GM18951 (cell line): ENCODE measurements around the gene MRPL41.
"Not testable (repeated sequence)": the region's sequence is repeated elsewhere in the genome, so short reads cannot be mapped to it uniquely, and the experiment has no call there.

Experiments
- POLR2A ChIP-seq: IDR thresholded peaks from 4 replicates; pipeline ENCODE4 v1.6.1; 2011; ENCODE audit warnings: mild to moderate bottlenecking; ENCODE audit not compliant: insufficient read length, insufficient read depth; ENCODE audit errors: extremely low read depth
- in situ Hi-C: fragments of 300-500 bp; cut with MboI; formaldehyde crosslinking; loops from one replicate; pipeline ENCODE4 v1.12.0; 2022; ENCODE audit warnings: low sequenced_read_pairs, mixed read lengths, inconsistent platforms; ENCODE audit not compliant: unreplicated experiment

Gene MRPL41

DNA sequence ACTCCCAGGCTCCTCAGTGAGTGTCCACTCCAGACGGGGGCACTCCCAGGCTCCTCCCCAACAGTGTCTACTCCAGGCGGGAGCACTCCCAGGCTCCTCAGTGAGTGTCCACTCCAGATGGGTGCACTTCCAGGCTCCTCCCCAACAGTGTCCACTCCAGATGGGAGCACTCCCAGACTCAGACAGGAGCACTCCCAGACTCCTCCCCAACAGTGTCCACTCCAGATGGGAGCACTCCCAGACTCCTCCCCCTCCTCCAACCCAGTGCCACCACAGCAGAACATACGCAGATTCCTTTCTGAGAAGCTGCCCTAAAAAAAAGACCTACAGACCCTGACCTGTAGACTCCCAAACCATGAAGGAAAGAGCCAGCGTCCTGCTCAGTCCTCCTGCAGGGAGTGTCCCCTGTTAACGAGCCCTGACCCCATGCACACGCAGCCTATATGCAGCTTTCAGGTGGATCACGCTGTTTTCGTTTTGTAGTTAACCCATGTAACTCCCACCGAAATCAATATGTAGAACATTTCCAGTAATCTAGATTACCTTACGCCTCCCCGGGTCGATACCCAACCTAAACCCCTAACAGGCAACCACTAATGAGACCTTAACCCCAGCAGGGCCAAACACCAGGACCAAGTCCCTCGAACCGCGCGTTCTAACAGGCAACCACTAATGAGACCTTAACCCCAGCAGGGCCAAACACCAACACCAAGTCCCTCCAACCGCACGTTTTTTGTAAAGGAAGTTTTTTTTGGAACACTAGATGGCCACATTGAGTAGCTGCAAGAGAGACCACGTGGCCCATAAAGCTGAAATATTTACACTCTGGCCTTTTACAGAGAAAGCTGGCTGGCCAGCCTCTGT, 17.2 kb upstream of the MRPL41 start:
- TF ChIP-seq POLR2A = no peak
- in situ Hi-C loops = no loop called here

DNA sequence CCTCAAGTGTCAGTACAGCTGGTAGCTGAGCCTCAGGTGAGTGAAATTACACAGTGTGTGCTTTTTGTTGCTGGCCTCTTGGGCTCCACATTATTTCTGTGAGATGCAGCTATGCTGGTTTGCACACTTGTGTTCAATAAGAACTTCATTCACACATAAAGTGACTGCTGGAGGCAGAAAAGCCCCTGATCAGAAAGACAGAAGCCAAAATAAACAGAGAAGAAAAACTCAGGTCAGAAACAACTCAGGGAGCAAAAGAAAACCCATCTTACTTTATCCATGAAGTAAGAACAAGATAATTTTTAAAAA, 16.6 kb upstream of the MRPL41 start:
- in situ Hi-C loops = no loop called here
- no peak for TF ChIP-seq POLR2A

DNA sequence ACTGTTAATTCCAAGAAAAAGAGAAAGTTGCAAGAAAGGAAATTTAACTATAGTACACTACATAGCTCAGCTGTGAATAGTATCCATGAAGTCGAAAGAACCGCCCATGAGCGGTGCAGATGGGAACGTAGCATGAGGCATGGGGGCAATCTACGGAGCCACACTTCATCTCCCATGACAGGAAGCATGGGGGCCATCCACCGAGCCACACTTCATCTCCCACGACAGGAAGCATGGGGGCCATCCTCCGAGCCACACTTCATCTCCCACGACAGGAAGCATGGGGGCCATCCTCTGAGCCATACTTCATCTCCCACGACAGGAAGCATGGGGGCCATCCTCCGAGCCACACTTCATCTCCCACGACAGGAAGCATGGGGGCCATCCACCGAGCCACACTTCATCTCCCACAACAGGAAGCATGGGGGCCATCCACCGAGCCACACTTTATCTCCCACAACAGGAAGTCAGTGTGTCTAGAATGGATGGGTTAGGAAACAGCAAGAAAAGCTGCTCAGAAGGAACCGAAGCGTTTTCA, 15.0 kb upstream of the MRPL41 start:
- in situ Hi-C loops = not testable (repeated sequence)

DNA sequence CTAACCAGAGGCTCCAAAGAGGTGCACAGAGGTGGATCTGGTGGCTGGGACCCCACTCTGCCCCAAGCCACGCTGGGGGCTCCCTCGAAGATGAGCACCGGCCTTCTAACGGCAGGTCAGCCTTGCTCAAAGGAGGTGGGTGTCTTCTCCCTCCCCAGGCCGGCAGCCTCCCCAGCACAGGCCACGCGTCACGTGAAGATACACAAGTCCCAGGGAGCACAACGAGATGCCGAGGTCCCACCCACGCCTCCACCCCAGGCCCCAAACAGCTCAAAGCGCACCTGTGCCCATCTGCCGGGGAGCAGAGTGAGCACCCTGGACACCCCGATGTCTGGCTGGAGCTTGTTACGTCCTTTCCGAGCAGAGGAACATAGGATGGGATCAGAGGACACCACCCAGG, 13.6 kb upstream of the MRPL41 start:
- TF ChIP-seq POLR2A = no peak

DNA sequence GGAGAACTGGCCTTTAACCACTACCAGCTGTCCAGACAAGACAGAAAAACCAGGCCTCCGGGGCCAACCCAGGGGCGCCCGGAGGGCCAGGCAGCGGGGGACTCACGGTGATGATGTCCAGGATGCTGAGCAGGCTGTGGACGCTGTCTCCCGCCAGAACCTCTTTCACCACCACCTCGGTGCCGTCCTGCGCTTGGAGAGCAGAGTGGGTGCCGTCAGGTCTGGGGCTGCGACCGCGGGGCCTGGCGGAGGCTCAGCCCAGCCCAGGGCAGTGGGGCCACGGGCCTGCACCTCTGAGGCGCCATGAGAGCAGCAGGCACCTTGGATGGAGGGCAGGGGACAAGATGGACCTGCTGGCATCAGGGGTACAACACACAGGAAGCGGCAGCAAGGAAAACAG, 11.1 kb upstream of the MRPL41 start:
- TF ChIP-seq POLR2A = no peak
- in situ Hi-C loops = no loop called here

More for the DNA sequence above, 13.6 kb upstream of the MRPL41 start:
- in situ Hi-C loops = no loop called here

DNA sequence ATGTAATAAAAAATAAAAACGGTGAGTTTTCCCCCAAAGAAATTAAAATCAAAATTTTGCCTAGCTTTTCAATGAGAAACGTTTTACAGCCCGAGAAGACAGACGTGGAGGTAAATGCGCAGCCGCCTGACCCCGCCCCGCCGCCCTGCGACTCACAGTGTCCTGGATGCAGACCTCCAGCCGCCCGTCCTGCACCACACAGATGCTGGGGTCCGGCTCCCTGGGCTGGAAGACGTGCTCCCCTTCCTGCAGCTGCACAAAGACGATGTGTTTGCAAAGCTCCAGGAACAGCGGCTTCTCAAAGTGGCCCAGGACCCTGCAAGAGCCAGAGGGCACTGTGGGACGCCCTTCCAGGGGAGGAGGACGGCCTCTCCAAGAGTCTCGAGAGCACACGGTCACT, 9.2 kb upstream of the MRPL41 start:
- no peak for TF ChIP-seq POLR2A
- in situ Hi-C loops = no loop called here

DNA sequence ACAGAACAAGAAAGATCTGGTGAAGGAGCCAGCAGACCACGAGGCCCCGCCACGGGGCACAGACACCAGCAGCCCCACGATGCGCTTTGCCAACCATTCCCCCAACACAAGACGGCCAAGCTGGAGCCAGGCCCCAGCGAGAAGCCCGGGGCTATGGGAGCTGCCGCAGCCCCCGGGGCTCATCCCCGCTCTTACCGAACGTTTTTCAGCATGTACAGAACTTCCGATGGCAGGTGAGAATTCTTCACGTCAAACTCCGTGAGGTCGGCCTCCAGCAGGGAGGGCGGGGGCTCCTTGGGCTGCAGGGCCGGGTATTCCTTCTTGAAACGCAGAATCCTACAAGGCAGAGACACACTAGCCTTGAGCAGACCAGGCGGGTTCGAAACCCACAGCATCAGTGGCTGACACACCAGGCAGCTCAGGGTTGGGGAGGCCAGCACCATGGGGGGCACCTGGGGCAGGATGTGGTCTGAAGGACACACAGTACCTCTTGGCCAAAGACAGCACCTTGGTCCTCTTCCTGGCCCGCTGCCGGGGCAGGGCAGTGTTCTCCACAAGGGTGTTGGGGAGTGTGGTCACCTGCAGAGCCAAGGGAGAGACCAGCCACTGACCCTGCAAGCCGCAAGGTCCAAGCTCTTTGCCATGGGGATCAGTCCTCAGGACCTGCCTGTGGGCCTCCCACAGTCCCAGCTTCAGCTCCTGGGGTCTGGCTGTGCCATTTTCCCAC, 8.3 kb upstream of the MRPL41 start:
- in situ Hi-C loops = no loop called here
- no peak for TF ChIP-seq POLR2A

DNA sequence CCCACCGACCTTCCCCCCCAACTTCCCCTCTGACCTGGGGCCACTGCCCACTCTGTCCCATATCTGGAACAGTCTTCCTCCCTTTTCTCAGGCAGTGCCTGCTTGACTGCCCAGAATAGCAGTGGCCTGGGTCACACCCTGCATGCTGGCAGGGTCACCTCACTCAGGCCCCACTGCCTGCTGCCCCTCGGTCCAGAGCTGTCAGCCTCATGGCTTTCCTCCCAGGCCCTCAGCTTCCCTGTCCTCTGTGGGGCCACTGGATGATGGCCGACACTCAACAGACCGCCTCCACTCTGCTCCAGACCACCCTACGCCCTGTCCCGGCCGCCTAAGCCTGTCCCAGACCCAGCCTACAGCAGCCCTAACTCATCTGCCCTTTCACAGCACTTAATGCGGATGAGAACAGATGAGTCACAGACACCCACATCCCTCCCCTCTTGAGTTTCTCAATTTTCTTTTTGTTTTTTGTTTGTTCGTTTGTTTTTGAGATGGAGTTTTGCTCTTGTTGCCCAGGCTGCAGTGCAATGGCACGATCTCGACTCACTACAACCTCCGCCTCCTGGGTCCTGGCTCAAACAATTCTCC, 7.4 kb upstream of the MRPL41 start:
- in situ Hi-C loops = no loop called here
- no peak for TF ChIP-seq POLR2A

DNA sequence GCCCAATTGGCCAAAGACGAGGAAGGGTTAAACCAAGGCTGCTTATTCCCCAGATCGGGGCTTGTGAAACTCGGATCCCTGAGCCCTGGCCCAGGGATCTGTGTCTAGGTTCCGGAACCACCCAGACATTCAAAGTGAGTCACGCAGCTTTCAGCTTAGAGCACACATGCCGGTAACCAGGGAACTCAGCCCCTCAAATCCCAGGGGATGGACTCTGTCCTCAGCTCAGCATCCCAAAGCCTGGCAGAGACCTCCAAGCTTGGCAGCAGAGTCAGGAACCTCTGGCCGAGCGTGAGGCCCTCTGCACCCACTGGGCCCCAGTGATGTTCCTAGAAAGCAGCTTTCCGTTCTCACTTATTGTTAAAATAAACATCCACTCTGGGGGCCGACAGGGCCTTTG, 6.6 kb upstream of the MRPL41 start:
- no peak for TF ChIP-seq POLR2A
- in situ Hi-C loops = no loop called here

DNA sequence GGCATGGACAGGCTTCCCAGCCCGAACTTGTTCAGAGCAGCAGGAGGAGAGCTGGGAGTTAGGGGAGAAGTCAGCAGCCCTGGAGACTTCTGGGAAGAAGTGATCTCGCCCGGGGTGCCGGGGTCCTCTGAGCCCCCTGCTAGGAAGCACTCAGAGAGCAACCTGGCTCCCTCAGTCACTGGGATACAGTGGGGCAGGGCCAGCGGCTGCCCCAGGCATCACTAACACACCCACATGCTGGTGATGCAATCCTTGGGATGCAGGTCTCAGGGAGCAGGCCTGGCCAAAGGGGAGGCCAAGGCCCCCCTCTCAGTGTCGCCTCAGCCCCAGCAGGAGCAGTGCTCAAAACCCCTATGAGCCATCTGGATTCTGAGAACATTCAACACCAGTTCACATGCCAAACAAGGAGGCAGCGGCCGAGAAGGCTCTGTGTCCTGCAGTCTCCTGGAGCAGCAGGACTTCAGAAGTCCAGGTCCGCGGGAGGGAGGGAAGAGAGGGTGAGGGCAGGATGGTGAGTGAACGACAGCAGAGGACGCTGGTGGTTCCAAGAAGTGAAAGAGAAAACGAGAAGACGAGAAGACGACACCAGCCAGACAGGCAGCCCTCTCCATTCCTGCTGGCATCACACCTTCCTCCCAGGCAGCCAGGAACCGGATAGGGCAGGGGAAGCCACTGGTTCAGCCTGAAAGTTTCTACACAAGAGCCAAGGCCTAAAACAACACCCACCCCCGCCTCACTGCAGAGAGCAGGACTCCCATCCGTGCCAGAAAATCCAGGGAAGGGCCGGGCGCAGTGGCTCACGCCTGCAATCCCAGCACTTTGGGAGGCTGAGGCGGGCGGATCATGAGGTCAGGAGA, 3.8 kb upstream of the MRPL41 start:
- in situ Hi-C loops = no loop called here
- no peak for TF ChIP-seq POLR2A

DNA sequence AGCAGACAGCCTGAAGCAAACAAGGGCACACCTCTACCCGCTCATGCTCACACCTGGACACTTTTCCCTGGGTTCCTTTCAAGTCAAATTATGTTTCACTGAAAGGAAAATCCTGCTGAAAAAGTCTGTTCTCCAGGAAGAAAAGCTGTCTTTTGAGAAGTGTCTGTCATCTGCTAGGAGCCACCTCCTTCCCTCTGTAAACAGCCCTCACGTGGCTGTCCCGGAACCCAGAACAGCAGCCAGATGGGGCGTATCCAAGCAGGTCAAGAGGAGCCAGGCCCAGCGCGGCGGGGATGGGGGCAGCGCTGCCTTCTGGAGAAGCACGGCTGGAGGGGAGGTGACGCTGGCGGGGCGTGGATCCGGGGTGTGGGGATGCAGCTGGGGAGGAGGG, 1.5 kb upstream of the MRPL41 start, which contains the start of gene PNPLA7:
Gene PNPLA7 (minus strand): TSS at position 172 of the 391 bp plus-strand sequence. CDS start 205 bp downstream, outside the sequence.
- in situ Hi-C loops = no loop called here
- TF ChIP-seq POLR2A = no peak

DNA sequence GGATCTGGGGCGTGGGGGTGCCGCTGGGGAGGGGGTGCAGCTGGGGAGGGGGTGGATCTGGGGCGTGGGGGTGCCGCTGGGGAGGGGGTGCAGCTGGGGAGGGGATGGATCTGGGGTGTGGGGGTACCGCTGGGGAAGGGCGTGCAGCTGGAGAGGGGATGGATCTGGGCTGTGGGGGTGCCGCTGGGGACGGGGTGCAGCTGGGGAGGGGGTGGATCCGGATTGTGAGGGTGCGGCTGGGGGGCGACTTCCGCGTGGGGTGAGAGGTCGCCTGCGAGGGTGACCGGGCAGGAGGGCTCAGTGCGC, 768 bp upstream of the MRPL41 start:
- in situ Hi-C loops = not testable (repeated sequence)
